ENCODE data around the gene PPARD.

DNA sequence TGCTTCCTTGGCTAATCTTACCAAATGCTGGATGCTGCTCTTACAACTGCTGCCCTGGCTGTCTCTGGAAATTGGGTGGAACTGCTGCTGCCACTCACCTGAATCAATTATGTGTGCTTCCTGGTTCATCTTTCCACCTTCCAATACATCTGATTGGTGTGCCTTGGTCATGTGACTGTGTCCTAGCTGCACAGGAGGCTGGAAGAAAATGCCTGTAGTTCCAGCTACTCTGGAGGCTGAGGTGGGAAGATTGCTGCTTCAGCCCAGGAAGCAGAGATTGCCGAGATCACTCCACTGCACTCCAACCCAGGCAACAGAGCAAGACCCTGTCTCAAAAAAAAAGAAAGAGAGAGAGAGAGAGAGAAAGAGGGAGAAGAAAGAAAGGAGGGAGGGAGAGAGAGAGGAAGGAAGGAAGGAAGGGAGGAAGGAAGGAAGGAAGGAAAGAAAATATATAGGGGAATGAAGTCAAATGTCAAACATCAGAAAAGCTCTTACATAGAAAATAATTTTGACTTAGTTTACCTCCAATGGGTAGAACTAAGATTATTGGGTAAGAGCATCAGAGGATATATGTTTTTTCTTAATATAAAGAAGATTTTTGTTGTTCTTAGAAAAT, 14.1 kb upstream of the PPARD start:
- TF ChIP-seq POLR2A (IDR thresholded peaks at IDR 0.05), result no peak
- TF ChIP-seq, protein P1, sequence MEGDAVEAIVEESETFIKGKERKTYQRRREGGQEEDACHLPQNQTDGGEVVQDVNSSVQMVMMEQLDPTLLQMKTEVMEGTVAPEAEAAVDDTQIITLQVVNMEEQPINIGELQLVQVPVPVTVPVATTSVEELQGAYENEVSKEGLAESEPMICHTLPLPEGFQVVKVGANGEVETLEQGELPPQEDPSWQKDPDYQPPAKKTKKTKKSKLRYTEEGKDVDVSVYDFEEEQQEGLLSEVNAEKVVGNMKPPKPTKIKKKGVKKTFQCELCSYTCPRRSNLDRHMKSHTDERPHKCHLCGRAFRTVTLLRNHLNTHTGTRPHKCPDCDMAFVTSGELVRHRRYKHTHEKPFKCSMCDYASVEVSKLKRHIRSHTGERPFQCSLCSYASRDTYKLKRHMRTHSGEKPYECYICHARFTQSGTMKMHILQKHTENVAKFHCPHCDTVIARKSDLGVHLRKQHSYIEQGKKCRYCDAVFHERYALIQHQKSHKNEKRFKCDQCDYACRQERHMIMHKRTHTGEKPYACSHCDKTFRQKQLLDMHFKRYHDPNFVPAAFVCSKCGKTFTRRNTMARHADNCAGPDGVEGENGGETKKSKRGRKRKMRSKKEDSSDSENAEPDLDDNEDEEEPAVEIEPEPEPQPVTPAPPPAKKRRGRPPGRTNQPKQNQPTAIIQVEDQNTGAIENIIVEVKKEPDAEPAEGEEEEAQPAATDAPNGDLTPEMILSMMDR (IDR thresholded peaks at IDR 0.05), result no peak
